GM12878 (cell line): ENCODE measurements around the gene SLC49A4.

Source experiments
- ATF7 ChIP-seq: fragments of 450-650 bp; IDR thresholded peaks from 2 replicates; pipeline ENCODE4 v1.6.1; 2016; ENCODE audit warnings: low read depth, mild to moderate bottlenecking
- FOXK2 ChIP-seq: fragments of 450-650 bp; IDR thresholded peaks from 2 replicates; pipeline ENCODE4 v1.6.1; 2017; ENCODE audit warnings: mild to moderate bottlenecking, moderate library complexity
- RFX5 ChIP-seq: IDR thresholded peaks from 2 replicates; pipeline ENCODE4 v1.6.1; 2011; ENCODE audit warnings: low read depth, low read length, improper control_type of control experiment
- SIX5 ChIP-seq: IDR thresholded peaks from 2 replicates; pipeline ENCODE4 v1.6.1; 2011; ENCODE audit warnings: mild to moderate bottlenecking, low read depth, low read length, moderate library complexity; ENCODE audit not compliant: severe bottlenecking
- SP1 ChIP-seq: IDR thresholded peaks from one replicate; pipeline ENCODE4 v1.6.1; 2011; ENCODE audit warnings: low read depth, low read length
- SUPT20H ChIP-seq: IDR thresholded peaks from 2 replicates; pipeline ENCODE4 v1.6.1; 2011; ENCODE audit warnings: low read depth, mild to moderate bottlenecking, low read length, moderate library complexity, borderline replicate concordance; ENCODE audit not compliant: control insufficient read depth
- TCF12 ChIP-seq: IDR thresholded peaks from 2 replicates; pipeline ENCODE4 v1.6.1; 2011; ENCODE audit warnings: low read depth, mild to moderate bottlenecking, low read length
- ZNF207 ChIP-seq: fragments of 450-650 bp; IDR thresholded peaks from 2 replicates; pipeline ENCODE4 v1.6.1; 2014; ENCODE audit warnings: antibody characterized with exemption, mild to moderate bottlenecking, borderline replicate concordance
- TF ChIP-seq, protein P1 (sequence below), 3 experiments: IDR thresholded peaks in 2 of 3; conservative IDR thresholded peaks in 1 of 3; 2 replicates each; pipeline ENCODE4 v1.5.1; 2011; ENCODE audit warnings: low read depth in 3 of 3, low read length in 3 of 3, mild to moderate bottlenecking in 3 of 3, control low read depth in 2 of 3, moderate library complexity in 2 of 3, inconsistent platforms in 1 of 3, mixed read lengths in 1 of 3; ENCODE audit not compliant: control insufficient read depth in 2 of 3, insufficient read depth in 1 of 3; ENCODE audit errors: extremely low read depth in 1 of 3
- TF ChIP-seq, protein P2 (sequence below): IDR thresholded peaks from 2 replicates; pipeline ENCODE4 v1.6.1; 2012; ENCODE audit warnings: low read depth, low read length, improper control_type of control experiment
- TF ChIP-seq, protein P3 (sequence below): fragments of 450-650 bp; conservative IDR thresholded peaks from 2 replicates; pipeline ENCODE4 v1.6.1; 2017; ENCODE audit warnings: mild to moderate bottlenecking, moderate library complexity
- TF ChIP-seq, protein P4 (sequence below): IDR thresholded peaks from 2 replicates; pipeline ENCODE4 v1.6.1; 2011; ENCODE audit warnings: low read depth, mild to moderate bottlenecking, low read length, moderate library complexity, borderline replicate concordance; ENCODE audit errors: extremely low read depth
- TF ChIP-seq, protein P5 (sequence below): IDR thresholded peaks from 2 replicates; pipeline ENCODE4 v1.6.1; 2011; ENCODE audit warnings: mild to moderate bottlenecking, low read depth, low read length, moderate library complexity; ENCODE audit not compliant: insufficient replicate concordance
- TF ChIP-seq, protein P6 (sequence below): IDR thresholded peaks from 2 replicates; pipeline ENCODE4 v1.6.1; 2012; ENCODE audit warnings: mild to moderate bottlenecking, low read depth, low read length

DNA sequence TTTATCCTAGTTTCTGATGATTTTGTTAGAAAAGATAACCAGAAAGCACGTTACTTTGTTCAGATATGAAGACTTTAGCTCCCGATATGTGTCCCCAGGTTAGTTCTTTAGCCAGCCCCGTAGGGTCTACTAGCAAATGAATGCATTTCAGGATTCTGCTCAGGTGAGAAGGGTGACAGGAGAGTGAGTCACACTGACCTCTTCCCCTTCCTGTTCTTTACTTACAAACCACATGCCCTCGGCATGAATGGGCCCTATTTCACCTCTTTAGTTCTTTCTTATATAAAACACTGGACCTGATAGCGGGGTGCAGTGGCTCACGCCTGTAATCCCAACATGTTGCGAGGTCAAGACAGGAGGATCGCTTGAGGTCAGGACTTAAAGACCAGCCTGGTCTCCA lies 98.4 kb downstream of the SLC49A4 start:
- TF ChIP-seq, protein P1, sequence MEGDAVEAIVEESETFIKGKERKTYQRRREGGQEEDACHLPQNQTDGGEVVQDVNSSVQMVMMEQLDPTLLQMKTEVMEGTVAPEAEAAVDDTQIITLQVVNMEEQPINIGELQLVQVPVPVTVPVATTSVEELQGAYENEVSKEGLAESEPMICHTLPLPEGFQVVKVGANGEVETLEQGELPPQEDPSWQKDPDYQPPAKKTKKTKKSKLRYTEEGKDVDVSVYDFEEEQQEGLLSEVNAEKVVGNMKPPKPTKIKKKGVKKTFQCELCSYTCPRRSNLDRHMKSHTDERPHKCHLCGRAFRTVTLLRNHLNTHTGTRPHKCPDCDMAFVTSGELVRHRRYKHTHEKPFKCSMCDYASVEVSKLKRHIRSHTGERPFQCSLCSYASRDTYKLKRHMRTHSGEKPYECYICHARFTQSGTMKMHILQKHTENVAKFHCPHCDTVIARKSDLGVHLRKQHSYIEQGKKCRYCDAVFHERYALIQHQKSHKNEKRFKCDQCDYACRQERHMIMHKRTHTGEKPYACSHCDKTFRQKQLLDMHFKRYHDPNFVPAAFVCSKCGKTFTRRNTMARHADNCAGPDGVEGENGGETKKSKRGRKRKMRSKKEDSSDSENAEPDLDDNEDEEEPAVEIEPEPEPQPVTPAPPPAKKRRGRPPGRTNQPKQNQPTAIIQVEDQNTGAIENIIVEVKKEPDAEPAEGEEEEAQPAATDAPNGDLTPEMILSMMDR (IDR thresholded peaks at IDR 0.05 in 2 of 3, conservative IDR thresholded peaks at IDR 0.05 in 1 of 3; ENCODE audit: control insufficient read depth in 2 of 3, extremely low read depth in 1 of 3, insufficient read depth in 1 of 3, low read depth in 3 of 3, low read length in 3 of 3), result no peak
- TF ChIP-seq ATF7, result no peak
- TF ChIP-seq, protein P2, sequence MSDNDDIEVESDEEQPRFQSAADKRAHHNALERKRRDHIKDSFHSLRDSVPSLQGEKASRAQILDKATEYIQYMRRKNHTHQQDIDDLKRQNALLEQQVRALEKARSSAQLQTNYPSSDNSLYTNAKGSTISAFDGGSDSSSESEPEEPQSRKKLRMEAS, result no peak
- TF ChIP-seq SIX5, result no peak
- TF ChIP-seq ZNF207, result no peak
- TF ChIP-seq, protein P3, sequence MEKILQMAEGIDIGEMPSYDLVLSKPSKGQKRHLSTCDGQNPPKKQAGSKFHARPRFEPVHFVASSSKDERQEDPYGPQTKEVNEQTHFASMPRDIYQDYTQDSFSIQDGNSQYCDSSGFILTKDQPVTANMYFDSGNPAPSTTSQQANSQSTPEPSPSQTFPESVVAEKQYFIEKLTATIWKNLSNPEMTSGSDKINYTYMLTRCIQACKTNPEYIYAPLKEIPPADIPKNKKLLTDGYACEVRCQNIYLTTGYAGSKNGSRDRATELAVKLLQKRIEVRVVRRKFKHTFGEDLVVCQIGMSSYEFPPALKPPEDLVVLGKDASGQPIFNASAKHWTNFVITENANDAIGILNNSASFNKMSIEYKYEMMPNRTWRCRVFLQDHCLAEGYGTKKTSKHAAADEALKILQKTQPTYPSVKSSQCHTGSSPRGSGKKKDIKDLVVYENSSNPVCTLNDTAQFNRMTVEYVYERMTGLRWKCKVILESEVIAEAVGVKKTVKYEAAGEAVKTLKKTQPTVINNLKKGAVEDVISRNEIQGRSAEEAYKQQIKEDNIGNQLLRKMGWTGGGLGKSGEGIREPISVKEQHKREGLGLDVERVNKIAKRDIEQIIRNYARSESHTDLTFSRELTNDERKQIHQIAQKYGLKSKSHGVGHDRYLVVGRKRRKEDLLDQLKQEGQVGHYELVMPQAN, result no peak
- TF ChIP-seq, protein P4, sequence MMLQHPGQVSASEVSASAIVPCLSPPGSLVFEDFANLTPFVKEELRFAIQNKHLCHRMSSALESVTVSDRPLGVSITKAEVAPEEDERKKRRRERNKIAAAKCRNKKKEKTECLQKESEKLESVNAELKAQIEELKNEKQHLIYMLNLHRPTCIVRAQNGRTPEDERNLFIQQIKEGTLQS, result no peak
- no peak for TF ChIP-seq TCF12
- TF ChIP-seq, protein P5, sequence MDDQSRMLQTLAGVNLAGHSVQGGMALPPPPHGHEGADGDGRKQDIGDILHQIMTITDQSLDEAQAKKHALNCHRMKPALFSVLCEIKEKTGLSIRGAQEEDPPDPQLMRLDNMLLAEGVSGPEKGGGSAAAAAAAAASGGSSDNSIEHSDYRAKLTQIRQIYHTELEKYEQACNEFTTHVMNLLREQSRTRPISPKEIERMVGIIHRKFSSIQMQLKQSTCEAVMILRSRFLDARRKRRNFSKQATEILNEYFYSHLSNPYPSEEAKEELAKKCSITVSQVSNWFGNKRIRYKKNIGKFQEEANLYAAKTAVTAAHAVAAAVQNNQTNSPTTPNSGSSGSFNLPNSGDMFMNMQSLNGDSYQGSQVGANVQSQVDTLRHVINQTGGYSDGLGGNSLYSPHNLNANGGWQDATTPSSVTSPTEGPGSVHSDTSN, result no peak
- TF ChIP-seq, protein P6, sequence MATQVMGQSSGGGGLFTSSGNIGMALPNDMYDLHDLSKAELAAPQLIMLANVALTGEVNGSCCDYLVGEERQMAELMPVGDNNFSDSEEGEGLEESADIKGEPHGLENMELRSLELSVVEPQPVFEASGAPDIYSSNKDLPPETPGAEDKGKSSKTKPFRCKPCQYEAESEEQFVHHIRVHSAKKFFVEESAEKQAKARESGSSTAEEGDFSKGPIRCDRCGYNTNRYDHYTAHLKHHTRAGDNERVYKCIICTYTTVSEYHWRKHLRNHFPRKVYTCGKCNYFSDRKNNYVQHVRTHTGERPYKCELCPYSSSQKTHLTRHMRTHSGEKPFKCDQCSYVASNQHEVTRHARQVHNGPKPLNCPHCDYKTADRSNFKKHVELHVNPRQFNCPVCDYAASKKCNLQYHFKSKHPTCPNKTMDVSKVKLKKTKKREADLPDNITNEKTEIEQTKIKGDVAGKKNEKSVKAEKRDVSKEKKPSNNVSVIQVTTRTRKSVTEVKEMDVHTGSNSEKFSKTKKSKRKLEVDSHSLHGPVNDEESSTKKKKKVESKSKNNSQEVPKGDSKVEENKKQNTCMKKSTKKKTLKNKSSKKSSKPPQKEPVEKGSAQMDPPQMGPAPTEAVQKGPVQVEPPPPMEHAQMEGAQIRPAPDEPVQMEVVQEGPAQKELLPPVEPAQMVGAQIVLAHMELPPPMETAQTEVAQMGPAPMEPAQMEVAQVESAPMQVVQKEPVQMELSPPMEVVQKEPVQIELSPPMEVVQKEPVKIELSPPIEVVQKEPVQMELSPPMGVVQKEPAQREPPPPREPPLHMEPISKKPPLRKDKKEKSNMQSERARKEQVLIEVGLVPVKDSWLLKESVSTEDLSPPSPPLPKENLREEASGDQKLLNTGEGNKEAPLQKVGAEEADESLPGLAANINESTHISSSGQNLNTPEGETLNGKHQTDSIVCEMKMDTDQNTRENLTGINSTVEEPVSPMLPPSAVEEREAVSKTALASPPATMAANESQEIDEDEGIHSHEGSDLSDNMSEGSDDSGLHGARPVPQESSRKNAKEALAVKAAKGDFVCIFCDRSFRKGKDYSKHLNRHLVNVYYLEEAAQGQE, result no peak
- TF ChIP-seq FOXK2, result no peak
- TF ChIP-seq SUPT20H, result no peak
- no peak for TF ChIP-seq RFX5
- no peak for TF ChIP-seq SP1
